Measurements from ENCODE around the gene MSI2.
"Not testable (repeated sequence)": the region's sequence is repeated elsewhere in the genome, so short reads cannot be mapped to it uniquely, and the experiment has no call there.

MSI2 gene

GRCh38 chr17:57489321-57489720 is 233.0 kb downstream of the MSI2 start:
- no peak for DNase-seq

GRCh38 chr17:57490111-57490845 is 234.0 kb downstream of the MSI2 start:
- no peak for DNase-seq

GRCh38 chr17:57490890-57491289 is 234.6 kb downstream of the MSI2 start:
- no peak for DNase-seq

- DNase-seq, result no peak
Observed at GRCh38 chr17:57493171-57493570, 236.8 kb downstream of the MSI2 start.

GRCh38 chr17:57493625-57494024 is 237.3 kb downstream of the MSI2 start:
- DNase-seq, result no peak

- no peak for DNase-seq
Observed at GRCh38 chr17:57494443-57494842, 238.1 kb downstream of the MSI2 start.

GRCh38 chr17:57495771-57496170 is 239.4 kb downstream of the MSI2 start:
- DNase-seq, result no peak

- no peak for DNase-seq
Observed at GRCh38 chr17:57496382-57496781, 240.1 kb downstream of the MSI2 start.

- DNase-seq, result no peak
Observed at GRCh38 chr17:57498443-57498842, 242.1 kb downstream of the MSI2 start.

GRCh38 chr17:57499221-57499620 is 242.9 kb downstream of the MSI2 start:
- not testable (repeated sequence) for DNase-seq

GRCh38 chr17:57499648-57500049 is 243.3 kb downstream of the MSI2 start:
- no peak for DNase-seq

GRCh38 chr17:57501016-57501415 is 244.7 kb downstream of the MSI2 start:
- DNase-seq, result no peak

- no peak for DNase-seq
Observed at GRCh38 chr17:57502022-57502421, 245.7 kb downstream of the MSI2 start.

- DNase-seq, result no peak
Observed at GRCh38 chr17:57502811-57503241, 246.5 kb downstream of the MSI2 start.

GRCh38 chr17:57504208-57504607 is 247.9 kb downstream of the MSI2 start:
- DNase-seq, result no peak

GRCh38 chr17:57505841-57506773 is 249.8 kb downstream of the MSI2 start:
- DNase-seq, result no peak

- no peak for DNase-seq
Observed at GRCh38 chr17:57506774-57507127, 250.4 kb downstream of the MSI2 start.

- DNase-seq, result no peak
Observed at GRCh38 chr17:57507828-57508227, 251.5 kb downstream of the MSI2 start.

GRCh38 chr17:57508671-57509070 is 252.3 kb downstream of the MSI2 start:
- no peak for DNase-seq

GRCh38 chr17:57511475-57512123 is 255.3 kb downstream of the MSI2 start:
- DNase-seq, result no peak

GRCh38 chr17:57512258-57512657 is 255.9 kb downstream of the MSI2 start:
- DNase-seq, result no peak

- DNase-seq, result no peak
Observed at GRCh38 chr17:57512691-57513090, 256.4 kb downstream of the MSI2 start.

GRCh38 chr17:57513569-57513968 is 257.2 kb downstream of the MSI2 start:
- DNase-seq, result no peak

GRCh38 chr17:57514614-57515013 is 258.3 kb downstream of the MSI2 start:
- DNase-seq, result no peak

Measured in DMS53 (cell line).